Pancreas (tissue), 10 donors: ENCODE results near the gene C20orf173. TPM values are rescaled to one million over a fixed set of nuclear protein-coding genes. Genes with fewer than 3 reads are reported as not detected.

Experiments
- ATAC-seq, 4 donors: fragments of 200-7000 bp; cut with Tn5 transposase; one replicate each; pipeline versions ENCODE4 v1.8.0 to v1.9.1; 2020; ENCODE audit warnings: mild to moderate bottlenecking in 4 of 4, moderate library complexity in 4 of 4
- DNase-seq, 6 donors: peaks; one replicate each; pipeline ENCODE4 v3.0.0-alpha.2; 2020
- FAIRE-seq: peaks from 2 replicates; lab custom pipeline; 2012; peaks lifted over from hg19 to GRCh38; lab: Jason Lieb, UNC
- H3K27ac ChIP-seq, 4 donors: fragments of 200-600 bp; sonication (generic); 1 replicate in 3 of 4; 2 replicates in 1 of 4; pipeline versions ENCODE4 v1.5.0 to v1.8.0; 2020
- H3K27me3 ChIP-seq, 4 donors: fragments of 200-600 bp; one replicate each; pipeline ENCODE4 v1.8.0; 2021
- H3K36me3 ChIP-seq, 3 donors: fragments of 200-600 bp; sonication (generic) in 1 of 3; one replicate each; pipeline versions ENCODE4 v1.5.0 to v1.8.0; 2020 to 2021
- H3K4me1 ChIP-seq, 3 donors: fragments of 200-600 bp; one replicate each; pipeline ENCODE4 v1.8.0; 2021
- H3K4me3 ChIP-seq, 4 donors: fragments of 200-600 bp; sonication (generic) in 2 of 4; one replicate each; pipeline versions ENCODE4 v1.5.0 to v1.8.0; 2020 to 2021
- H3K9me3 ChIP-seq, 4 donors: fragments of 200-600 bp; one replicate each; pipeline ENCODE4 v1.8.0; 2021
- WGBS, 2 donors: extraction: QIAGEN DNeasy Blood & Tissue Kit; methylation state at CpG; one replicate each; pipeline ENCODE4 v1.1.7; 2013; 5-methylcytosine and 5-hydroxymethylcytosine counted together
- intact Hi-C, 3 donors: fragments of 100-400 bp; cut with DNase I; formaldehyde crosslinking; loops; one replicate each; pipeline versions ENCODE4 v1.11.1 to v1.14.2; 2022
- polyA plus RNA-seq, 2 donors: library from polyadenylated mRNA; stranded (reverse); fragments of 200-250 nt; gene quantifications; one replicate each; pipeline ENCODE4 v1.2.3, GENCODE V29; 2013
- total RNA-seq, 6 donors: library from RNA; stranded (reverse); fragmentation: NEBNext Ultra II Directional in 4 of 6; extraction: Animal tissue kit (Norgen Biotek cat#: 25700) in 4 of 6; gene quantifications; one replicate each; pipeline versions ENCODE4 v1.2.1 to v1.2.4, GENCODE V29; 2021 to 2023
- TF ChIP-seq, protein P1 (sequence below), 4 donors: fragments of 200-600 bp; sonication (generic) in 3 of 4; IDR thresholded peaks; one replicate each; pipeline versions ENCODE4 v1.5.0 to v1.8.0; 2021; ENCODE audit warnings: antibody characterized with exemption in 4 of 4
- donor health status: healthy with polysubstance abuse.
- donor health status: DM: no; HTN: no; CAD: no; lungs with moderate emphysema.
- donor health status: DM: no; HTN: no; CAD: no.
- donor health status: control.
- donor health status: control.
- donor health status: Bipolar disorder and iron deficiency.
- donor health status: DM: yes; HTN: yes; CAD: no.
- donor health status: DM: no; HTN: no; CAD: no.
- donor health status: DM: no; HTN: no; CAD: no.
- donor health status: DM: yes; HTN: yes; CAD: no.

C20orf173 gene, protein sequence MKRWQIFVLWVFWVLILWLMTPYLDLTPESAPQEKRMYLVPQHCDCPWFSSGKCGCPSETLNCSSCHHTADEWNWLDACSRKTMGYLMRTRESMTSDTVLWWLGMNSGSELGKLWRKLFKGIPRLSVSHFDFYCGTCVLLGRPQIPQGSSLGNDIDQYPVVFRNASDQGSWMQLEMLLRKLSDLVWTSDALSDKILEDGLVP
- total RNA-seq (not detected), polyA plus RNA-seq (not detected)

DNA sequence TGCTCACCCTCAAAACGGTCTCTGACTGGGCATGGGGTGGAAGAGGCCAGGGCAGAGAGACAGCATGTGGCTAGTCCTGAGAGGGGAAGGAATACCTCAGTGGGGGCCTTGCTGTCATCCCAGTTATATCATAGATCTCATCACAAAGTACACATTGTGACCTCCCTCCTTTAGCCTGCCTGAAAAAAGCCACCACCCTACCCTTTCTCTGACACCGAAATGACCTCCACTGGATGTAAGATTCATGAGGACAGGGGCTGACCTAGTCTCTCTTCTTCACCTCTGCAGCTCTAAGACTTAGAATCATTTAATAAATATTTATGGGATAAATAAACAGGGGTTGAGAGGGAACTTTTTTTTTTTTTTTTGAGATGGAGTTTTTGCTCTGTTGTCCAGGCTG is at the start of gene C20orf173:
TSS of gene C20orf173 (minus strand) at position 101 of the 400 bp plus-strand sequence. CDS start 279 bp downstream, outside the sequence.
- TF ChIP-seq, protein P1, sequence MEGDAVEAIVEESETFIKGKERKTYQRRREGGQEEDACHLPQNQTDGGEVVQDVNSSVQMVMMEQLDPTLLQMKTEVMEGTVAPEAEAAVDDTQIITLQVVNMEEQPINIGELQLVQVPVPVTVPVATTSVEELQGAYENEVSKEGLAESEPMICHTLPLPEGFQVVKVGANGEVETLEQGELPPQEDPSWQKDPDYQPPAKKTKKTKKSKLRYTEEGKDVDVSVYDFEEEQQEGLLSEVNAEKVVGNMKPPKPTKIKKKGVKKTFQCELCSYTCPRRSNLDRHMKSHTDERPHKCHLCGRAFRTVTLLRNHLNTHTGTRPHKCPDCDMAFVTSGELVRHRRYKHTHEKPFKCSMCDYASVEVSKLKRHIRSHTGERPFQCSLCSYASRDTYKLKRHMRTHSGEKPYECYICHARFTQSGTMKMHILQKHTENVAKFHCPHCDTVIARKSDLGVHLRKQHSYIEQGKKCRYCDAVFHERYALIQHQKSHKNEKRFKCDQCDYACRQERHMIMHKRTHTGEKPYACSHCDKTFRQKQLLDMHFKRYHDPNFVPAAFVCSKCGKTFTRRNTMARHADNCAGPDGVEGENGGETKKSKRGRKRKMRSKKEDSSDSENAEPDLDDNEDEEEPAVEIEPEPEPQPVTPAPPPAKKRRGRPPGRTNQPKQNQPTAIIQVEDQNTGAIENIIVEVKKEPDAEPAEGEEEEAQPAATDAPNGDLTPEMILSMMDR (IDR thresholded peaks at IDR 0.05) = no peak
- no peaks in the 10 kb centered on the region for H3K27me3 ChIP-seq
- H3K9me3 ChIP-seq = no peaks in the 10 kb centered on the region
- no peak within 1 kb of the TSS for H3K27ac ChIP-seq
- no peak within 1 kb of the TSS for H3K4me3 ChIP-seq
- 85 to 92% methylated on average over 2 of the region's 2 CpGs for WGBS, 2 donors
- intact Hi-C loops = no loop called here
- no peaks in the 10 kb centered on the region for H3K4me1 ChIP-seq
- FAIRE-seq (no peak), ATAC-seq (no peak), DNase-seq (no peak)
- no peaks in the 10 kb centered on the region for H3K36me3 ChIP-seq

DNA sequence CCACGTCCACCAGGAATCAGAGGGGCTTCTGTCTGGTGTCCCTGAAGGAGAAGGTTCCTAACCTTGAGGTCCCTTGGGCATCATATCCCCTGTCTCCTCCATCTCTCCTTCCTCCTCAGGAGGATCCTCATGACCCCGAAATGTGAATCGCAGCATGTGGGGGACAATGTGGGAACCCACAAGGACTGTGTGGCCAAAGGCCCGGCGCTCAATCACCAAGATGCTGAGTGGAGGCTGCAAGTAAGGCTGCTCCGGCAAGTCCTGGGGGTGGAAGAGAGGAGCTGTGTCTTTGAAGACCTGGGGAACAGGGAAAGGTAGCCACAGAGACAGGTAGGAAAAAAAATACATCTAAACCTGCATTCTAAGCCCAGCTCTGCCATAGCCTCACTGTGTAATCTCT is 49.7 kb upstream of the C20orf173 start:
- FAIRE-seq (no peak), DNase-seq (peak in 1 of 6 donors; percentile 24), ATAC-seq (no peak)
- Histone ChIP-seq H3K4me1 (no peaks in the 10 kb centered on the region), H3K4me3 (no peak overlapping the region), H3K36me3 (no peaks in the 10 kb centered on the region), H3K9me3 (no peaks in the 10 kb centered on the region), H3K27me3 (no peaks in the 10 kb centered on the region), H3K27ac (no peak overlapping the region)
- WGBS, 2 donors = 89 to 93% methylated on average over 6 of the region's 6 CpGs
- TF ChIP-seq, protein P1 (IDR thresholded peaks at IDR 0.05) = no peak
- intact Hi-C loops = no loop called here

DNA sequence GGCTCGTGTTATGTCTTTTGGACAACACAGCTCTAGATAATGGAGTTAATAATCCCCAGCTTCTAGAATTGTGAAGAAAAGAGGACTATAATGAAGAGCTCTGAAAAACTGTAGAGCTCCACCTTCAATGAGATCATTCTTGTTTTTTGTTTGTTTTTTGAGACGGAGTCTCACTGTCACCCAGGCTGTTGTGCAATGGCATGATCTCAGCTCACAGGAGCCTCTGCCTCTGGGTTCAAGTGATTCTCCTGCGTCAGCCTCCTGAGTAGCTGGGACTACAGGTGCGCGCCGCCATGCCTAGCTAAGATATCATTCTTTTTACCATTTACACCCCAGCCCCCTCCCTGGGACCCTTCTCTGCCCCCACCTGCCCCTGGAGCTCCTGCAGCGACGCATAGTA is 49.0 kb upstream of the C20orf173 start:
- H3K36me3 ChIP-seq = no peaks in the 10 kb centered on the region
- no peaks in the 10 kb centered on the region for H3K4me1 ChIP-seq
- ATAC-seq (no peak), DNase-seq (peak in 1 of 6 donors; percentile 30), FAIRE-seq (no peak)
- 81 to 86% methylated on average over 8 of the region's 8 CpGs for WGBS, 2 donors
- H3K9me3 ChIP-seq = no peaks in the 10 kb centered on the region
- intact Hi-C loops = no loop called here
- H3K4me3 ChIP-seq = no peak overlapping the region
- H3K27ac ChIP-seq = no peak overlapping the region
- TF ChIP-seq, protein P1 (IDR thresholded peaks at IDR 0.05) = no peak
- H3K27me3 ChIP-seq = no peaks in the 10 kb centered on the region

DNA sequence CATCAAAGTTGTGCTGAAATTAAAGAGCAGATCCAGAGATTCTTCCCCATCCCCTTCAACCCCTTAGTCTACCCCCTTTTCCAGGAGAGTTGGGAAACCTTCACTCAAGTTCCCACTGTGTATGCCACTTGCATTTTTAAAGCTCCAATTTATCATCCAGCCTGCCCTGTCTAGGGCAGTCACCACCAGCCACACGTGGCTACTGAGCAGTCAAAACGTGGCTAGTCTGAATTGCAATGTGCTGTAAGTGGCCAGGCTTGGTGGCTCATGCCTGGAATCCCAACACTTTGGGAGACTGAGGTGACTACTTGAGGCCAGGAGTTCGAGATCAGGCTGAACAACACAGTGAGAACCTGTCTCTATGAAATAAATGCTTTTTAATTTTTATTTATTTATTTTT is 47.4 kb upstream of the C20orf173 start:
- WGBS, 2 donors = 39 to 50% methylated on average over 3 of the region's 3 CpGs
- Histone ChIP-seq H3K27ac (no peak overlapping the region), H3K4me1 (no peaks in the 10 kb centered on the region), H3K4me3 (no peak overlapping the region), H3K9me3 (no peaks in the 10 kb centered on the region), H3K27me3 (no peaks in the 10 kb centered on the region), H3K36me3 (no peaks in the 10 kb centered on the region)
- TF ChIP-seq, protein P1 (IDR thresholded peaks at IDR 0.05) = no peak
- no peak for ATAC-seq
- no peak for FAIRE-seq
- DNase-seq = no peak
- intact Hi-C loops = no loop called here

DNA sequence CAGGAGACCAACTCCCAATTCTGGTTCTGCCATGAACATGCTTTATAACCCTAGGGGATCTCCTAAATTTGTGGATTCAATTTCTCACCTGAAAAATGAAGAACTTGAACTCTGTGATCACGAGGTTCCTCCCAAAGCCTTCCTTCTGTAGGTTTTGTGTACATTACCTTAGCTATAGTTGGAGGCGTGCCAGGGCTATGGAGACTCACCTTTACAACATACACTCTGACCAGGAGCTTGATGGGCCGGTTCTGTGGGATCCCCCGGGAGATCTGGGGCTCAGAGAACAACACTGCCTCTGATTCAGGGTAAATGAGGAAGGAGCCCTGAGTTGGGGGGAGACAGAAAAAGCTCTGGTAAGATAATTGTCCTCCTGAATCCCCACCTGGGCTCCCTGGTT is 46.5 kb upstream of the C20orf173 start:
- no peaks in the 10 kb centered on the region for H3K36me3 ChIP-seq
- no peak overlapping the region for H3K27ac ChIP-seq
- no peak overlapping the region for H3K4me3 ChIP-seq
- ATAC-seq = peak in 1 of 4 donors; percentile 29
- H3K4me1 ChIP-seq = no peaks in the 10 kb centered on the region
- H3K9me3 ChIP-seq = no peaks in the 10 kb centered on the region
- no peak for FAIRE-seq
- H3K27me3 ChIP-seq = no peaks in the 10 kb centered on the region
- DNase-seq = no peak
- WGBS, 2 donors = 29 to 44% methylated on average over 4 of the region's 4 CpGs
- intact Hi-C loops = no loop called here
- TF ChIP-seq, protein P1 (IDR thresholded peaks at IDR 0.05) = no peak
